Omental fat pad (tissue), 4 donors: ENCODE results near the gene FBN2. TPM values are rescaled to one million over a fixed set of nuclear protein-coding genes. Genes with fewer than 3 reads are reported as not detected.
A peak's percentile ranks its signal among the peaks of the same experiment; 100 is the strongest.

Source experiments
- ATAC-seq: fragments of 150-250 bp; one replicate; pipeline ENCODE4 v1.9.1; 2016; ENCODE audit warnings: mild to moderate bottlenecking, moderate library complexity; ENCODE audit not compliant: low FRiP score
- DNase-seq: peaks from one replicate; pipeline ENCODE4 v3.0.0-alpha.2; 2019; ENCODE audit warnings: low spot score
- total RNA-seq, 4 donors: library from RNA; depleted of rRNA; stranded (reverse); fragments of >200 nt; gene quantifications; one replicate each; pipeline ENCODE4 v1.1.0, GENCODE V29; 2016
- TF ChIP-seq, protein P1 (sequence below), 3 donors: fragments of 450-650 bp; IDR thresholded peaks; one replicate each; pipeline ENCODE4 v1.5.1; 2016 to 2017; ENCODE audit warnings: antibody characterized with exemption in 3 of 3, mild to moderate bottlenecking in 3 of 3, moderate library complexity in 2 of 3

FBN2 gene
- total RNA-seq, 4 donors from 2014 or later = 0.56 to 3.2 (median 0.79) TPM

- DNase-seq = no peak
- TF ChIP-seq, protein P1, sequence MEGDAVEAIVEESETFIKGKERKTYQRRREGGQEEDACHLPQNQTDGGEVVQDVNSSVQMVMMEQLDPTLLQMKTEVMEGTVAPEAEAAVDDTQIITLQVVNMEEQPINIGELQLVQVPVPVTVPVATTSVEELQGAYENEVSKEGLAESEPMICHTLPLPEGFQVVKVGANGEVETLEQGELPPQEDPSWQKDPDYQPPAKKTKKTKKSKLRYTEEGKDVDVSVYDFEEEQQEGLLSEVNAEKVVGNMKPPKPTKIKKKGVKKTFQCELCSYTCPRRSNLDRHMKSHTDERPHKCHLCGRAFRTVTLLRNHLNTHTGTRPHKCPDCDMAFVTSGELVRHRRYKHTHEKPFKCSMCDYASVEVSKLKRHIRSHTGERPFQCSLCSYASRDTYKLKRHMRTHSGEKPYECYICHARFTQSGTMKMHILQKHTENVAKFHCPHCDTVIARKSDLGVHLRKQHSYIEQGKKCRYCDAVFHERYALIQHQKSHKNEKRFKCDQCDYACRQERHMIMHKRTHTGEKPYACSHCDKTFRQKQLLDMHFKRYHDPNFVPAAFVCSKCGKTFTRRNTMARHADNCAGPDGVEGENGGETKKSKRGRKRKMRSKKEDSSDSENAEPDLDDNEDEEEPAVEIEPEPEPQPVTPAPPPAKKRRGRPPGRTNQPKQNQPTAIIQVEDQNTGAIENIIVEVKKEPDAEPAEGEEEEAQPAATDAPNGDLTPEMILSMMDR (IDR thresholded peaks at IDR 0.05) = no peak
- no peak for ATAC-seq
Observed at GRCh38 chr5:128237546-128237945, 300.5 kb downstream of the FBN2 start.

- no peak for ATAC-seq
- TF ChIP-seq, protein P1 (IDR thresholded peaks at IDR 0.05) = no peak
Observed at GRCh38 chr5:128237000-128237399, 301.0 kb downstream of the FBN2 start.

GRCh38 chr5:128236334-128236733, 301.7 kb downstream of the FBN2 start:
- DNase-seq = no peak
- no peak for ATAC-seq
- TF ChIP-seq, protein P1 (IDR thresholded peaks at IDR 0.05) = no peak

More at GRCh38 chr5:128237000-128237399, 301.0 kb downstream of the FBN2 start:
- no peak for DNase-seq

DNA sequence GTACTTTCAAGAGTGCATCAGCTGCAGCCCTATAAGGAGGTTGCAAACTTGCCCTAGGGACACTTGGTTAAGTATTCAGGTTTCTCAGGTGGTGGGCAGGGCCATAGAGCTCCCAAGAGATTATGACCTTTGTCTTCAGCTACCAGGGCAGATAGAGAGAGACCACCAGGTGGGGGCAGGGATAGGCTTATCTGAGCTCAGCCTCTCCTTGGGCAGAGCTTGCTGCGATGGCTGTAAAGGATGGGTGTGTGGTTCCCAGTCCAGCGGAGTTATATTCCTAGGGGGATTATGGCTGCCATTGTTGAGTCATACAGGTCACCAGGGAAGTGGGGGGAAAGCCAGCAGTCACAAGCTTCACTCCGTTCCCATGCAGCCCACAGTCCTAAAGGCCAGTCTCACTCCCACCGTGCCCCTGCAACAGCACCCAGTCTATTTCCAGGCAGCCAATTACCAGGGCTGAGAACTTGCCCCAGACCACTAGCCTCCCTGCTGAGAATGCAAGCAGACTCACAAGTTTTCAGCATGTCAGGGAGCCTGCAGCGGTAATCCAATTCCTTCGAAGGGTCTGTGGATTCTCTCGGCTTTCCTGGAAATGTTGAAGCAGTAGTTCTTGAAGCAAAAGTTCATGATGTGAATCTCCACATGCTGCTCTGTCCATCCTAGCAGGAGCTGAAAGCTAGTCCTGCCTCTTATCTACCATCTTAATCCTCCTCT, 303.0 kb downstream of the FBN2 start:
- ATAC-seq = no peak
- DNase-seq = no peak
- TF ChIP-seq, protein P1 (IDR thresholded peaks at IDR 0.05) = no peak

GRCh38 chr5:128228521-128228920, 309.5 kb downstream of the FBN2 start:
- DNase-seq = no peak
- TF ChIP-seq, protein P1 (IDR thresholded peaks at IDR 0.05) = no peak
- no peak for ATAC-seq

GRCh38 chr5:128228008-128228407, 310.0 kb downstream of the FBN2 start:
- TF ChIP-seq, protein P1 (IDR thresholded peaks at IDR 0.05) = no peak
- peak; percentile 84 for ATAC-seq
- DNase-seq = no peak
